Inflammatory macrophage (primary cell): Measurements from ENCODE around the gene VPS18.

Experiments used
- DNase-seq, 2 donors: peaks; one replicate each; pipeline ENCODE4 v3.0.0-alpha.2; 2020 to 2022

Gene VPS18

GRCh38 chr15:40925495-40925862, 31.2 kb downstream of the VPS18 start:
- DNase-seq: no peak

DNA sequence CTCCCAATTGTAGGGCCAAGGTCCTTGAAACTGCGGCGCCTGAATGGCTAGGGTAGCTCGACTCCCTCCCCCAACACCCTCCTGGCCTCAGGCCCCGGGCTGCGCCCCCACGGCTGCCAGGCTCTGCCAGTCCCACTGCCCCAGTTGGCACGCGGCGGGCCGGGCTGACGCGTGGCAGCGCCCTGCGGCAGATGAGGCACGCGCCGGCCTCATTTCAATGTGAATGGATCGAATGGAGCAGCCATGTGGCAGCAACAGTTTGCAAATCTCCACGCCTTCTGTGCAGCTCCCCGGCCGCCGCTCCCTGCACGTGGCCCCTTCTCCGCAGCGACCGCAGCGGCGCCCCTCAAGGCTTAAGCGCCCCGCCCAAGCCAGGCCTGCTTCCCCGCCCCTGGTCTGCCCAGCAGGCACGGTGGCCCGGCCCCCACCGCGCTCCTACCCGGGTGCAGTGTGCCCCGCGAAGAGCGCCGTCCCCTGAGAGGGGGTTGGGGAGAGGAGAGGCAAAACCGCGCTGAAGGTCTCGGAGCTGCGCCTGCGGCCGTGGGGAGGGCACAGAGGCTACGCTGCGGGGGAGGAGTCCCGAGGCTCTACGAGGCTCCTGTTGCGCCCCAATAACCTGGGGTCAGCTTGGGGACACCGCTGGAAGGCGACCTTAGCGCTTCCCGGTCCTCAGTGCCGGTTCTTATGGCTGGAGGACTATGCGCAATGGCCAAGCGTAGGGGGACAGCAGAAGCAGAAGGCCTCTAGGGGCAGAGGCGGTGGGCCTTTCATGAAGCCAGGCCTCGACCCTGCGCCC, 31.8 kb downstream of the VPS18 start:
- DNase-seq: peak in 1 of 2 donors; percentile 36

DNA sequence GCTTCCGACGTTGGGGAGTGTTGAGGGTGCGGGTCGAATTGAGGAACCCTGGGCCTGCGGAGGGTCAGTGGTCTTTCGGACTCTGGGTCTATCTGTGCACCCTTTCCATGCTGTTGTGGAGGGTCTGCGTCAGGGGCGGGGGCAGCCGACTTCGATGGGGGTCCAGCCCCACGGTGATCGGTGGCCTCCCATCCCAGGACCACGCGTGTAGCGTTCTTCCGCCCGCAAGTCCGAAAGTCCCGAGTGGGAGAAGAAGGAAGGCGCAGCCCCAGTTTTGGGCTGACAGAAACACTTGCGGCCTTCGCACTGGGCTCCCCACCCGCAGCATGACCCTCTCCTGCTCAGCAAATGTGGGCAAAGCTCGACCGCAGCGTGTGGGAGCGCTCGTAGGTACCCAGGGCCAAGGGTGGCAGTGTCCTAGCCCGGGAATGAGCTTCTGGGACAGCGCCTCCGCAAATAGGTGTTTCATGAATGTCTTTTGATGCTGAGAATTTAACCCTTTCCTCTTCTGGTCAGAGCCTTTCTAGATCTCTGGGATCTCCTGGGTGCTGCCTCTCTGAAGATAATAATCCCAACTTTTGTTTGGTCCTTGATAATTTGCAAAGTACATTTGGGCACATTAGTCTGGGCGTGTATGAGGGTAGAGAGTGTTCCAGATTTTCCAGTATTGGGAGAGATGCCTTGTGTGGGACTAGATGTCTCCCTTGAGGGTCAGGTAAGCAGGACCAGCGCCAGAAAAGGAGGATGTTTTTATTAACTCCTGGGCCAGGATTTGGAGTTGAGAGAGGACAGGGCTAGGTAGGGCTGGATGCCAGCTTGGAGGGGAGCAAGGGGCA, 32.6 kb downstream of the VPS18 start:
- DNase-seq: no peak

DNA sequence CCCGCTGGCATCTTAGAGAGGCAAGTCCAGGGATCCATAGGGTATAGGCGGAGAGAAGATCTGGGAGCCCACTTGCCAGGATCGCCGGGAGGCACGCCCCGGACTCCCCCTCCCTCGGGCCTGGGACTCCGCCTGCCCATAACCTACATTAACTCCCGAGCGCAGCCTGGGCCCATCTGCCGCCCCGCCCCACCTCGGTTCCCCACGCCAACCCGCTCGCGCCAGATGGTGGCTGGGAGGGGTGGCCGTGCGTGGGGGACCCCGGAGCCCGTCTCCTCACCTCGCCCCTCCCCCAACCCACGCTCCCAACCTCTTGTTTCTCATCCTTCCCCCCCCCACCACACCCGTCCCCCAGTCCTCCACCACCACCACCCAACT, 33.2 kb downstream of the VPS18 start:
- no peak for DNase-seq

DNA sequence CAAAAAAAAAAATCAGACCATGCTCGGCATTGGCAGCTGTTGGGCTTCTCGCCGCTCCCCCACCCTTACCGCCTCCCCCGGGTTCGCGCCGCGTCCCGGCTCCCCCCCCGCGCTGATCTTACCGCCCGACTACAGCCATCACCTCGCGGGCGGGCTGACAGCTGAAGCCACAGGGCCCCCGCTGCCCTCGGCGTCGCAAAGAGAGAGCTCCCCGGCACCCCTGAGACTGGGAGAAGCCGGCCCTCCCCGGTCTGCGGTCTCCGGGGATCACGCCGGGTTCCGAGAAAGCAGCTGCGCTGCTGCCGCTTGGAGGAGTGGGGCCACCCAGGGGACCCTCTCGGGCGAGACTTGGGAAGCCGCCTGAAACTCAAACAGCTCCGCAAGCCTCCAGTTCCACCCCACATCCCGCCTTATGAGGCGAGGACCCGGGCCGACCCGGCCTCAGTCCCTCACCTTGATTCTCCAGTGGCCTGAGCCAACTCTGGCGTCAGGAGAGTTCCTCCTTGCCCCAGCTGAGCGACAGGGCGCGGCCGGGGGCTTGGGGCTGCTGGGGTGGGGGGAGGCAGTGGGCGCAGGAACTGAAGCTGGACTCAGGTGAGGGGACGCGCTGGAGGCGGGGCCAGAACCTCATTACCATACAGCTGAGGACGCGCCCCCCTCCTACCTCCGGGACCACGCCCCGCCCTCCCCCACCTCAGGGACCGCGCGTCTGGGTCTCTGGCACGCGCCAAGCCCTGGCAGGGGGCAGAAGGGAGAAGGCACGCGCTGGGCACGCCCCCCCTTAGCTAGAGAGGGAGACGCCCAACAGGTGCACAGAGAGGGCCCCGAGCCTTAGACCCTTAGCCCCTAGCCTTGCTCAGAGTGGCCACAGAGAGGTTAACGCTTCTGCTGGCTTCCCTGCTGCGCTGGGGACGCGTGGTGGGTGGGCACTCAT, 33.9 kb downstream of the VPS18 start:
- DNase-seq: no peak

GRCh38 chr15:40928821-40929659, 34.8 kb downstream of the VPS18 start, which contains the start of gene DLL4:
TSS of gene DLL4 (plus strand) at chr15:40929340. CDS start at chr15:40929669, 329 bp downstream.
- DNase-seq: no peak

DNA sequence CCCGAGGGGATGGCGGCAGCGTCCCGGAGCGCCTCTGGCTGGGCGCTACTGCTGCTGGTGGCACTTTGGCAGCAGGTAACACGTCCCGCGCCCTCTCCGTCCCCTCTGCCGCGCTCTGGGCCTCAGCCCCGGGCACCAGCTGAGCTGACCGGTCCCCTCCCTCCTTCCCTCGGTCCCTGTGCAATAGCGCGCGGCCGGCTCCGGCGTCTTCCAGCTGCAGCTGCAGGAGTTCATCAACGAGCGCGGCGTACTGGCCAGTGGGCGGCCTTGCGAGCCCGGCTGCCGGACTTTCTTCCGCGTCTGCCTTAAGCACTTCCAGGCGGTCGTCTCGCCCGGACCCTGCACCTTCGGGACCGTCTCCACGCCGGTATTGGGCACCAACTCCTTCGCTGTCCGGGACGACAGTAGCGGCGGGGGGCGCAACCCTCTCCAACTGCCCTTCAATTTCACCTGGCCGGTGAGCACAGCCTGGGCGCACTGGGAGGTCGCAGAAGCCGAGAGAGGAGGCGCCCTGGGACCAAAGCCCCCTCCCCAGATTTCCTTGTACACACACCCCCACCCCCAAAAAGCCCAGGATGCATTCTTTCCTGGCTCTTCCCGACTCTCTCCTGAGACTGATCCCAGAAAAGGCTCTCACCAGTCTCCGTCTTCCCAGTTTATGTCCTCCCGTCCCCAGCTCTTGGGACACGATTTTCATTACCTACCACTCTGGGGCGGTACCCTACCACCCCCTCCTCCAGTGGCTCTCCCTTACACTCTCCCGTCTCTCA, 35.6 kb downstream of the VPS18 start:
- DNase-seq: peak; percentile 47 to 68

DNA sequence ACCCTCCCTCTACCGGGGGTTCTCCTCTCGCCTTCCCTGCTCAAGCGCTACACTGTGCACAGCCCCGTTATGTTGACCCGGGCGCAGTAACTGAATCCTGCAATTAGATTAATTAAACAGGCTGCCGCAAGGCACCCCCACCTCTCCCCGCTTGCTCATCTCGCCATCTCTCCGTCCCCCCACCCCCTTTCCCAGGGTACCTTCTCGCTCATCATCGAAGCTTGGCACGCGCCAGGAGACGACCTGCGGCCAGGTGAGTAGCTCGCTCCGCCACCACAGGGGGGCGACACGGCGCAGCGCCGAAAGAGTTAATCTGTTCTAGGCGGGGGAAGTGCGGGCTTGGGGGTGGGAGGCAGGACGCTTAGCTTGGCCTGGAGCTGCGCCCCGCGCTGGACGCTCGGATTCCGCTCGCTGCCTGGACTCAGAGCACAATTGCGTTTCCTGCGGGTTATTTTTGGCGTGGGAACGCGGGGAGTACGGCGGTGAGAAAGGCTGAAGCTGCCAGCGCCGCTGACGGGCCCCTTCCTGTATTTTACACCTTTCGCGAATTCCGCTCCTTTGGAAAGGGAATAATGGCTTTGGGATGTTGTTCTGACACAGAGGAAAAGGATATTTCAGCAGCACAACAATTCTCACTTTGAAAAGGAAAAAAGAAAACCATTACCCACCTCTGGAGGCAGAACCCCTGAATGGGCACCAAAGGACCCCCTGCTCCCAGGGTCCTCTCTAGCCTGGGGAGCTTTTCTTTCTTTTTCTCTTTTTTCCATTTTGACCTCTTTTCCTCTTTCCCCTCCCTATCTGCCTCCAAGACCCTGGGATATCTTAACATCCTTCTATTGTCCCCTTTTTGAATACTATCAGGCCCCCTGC, 36.4 kb downstream of the VPS18 start:
- no peak for DNase-seq

DNA sequence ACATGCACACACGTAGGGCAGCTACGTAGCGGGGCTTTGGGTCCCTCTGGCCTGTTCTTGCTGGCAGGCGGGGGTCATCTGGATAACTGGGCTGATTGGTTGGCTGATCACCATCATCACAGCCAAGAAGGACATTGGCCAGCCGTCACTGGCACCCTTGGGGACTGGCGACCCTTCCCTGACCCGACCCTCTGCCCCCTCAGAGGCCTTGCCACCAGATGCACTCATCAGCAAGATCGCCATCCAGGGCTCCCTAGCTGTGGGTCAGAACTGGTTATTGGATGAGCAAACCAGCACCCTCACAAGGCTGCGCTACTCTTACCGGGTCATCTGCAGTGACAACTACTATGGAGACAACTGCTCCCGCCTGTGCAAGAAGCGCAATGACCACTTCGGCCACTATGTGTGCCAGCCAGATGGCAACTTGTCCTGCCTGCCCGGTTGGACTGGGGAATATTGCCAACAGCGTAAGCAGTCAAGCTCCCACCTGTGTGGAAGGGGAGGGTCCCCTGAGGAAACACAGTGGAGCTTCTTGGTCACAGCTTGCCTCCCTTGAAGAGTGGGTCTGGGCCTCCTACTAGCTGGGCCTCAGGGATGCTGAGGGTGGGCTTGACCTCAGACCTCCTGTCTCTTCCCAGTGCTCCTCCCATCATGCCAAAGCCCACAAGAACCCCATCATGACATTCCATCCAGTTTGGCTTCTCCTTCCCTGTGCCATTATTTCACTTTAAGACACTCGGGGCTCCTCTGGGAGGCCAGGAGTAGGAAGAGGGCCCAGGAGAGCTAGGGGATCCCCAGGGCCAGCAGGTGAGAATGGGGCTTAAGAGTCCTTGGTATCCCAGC, 37.3 kb downstream of the VPS18 start:
- DNase-seq: no peak

GRCh38 chr15:40932156-40932555, 37.9 kb downstream of the VPS18 start:
- DNase-seq: no peak

DNA sequence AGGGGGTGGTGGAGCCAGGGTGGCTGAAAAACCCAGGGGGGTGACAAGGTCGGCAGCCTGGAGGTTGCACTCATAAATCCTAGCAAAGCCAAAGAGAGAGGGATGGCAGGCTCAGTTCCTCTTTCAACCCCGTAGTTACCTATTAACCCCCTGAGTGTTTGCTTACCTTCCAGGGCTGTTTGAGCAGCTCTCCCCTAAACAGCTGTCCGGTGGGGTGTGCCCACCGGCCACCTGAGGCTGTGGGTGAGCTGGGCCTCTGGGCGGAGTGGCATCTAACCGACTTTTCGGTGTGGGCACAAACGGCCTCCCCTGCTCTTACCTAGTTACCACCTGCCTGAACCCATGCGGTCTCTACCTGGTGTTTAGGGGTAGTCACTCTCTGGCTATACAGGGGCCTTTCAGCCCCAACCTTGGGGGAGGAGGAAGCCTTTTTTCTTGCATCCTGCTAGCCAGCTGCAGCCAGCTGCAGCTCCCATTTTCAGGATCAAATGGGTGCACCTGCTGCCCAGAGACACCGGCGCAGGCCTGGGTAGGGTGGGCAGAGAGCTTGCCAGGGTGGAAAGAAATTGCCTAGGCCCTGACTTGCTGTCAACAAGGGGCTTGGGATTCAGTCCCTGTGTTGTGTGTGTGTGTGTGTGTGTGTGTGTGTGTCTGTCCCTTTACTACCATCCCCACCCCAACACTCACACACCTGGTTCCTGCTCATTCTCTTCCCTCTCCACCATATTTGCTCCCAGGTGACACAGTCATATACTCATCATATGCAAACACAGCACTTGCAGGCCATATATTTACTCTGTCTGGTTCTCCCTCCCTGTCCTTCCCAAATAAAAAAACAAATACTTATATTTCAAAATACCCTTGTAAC, 38.6 kb downstream of the VPS18 start:
- DNase-seq: no peak

DNA sequence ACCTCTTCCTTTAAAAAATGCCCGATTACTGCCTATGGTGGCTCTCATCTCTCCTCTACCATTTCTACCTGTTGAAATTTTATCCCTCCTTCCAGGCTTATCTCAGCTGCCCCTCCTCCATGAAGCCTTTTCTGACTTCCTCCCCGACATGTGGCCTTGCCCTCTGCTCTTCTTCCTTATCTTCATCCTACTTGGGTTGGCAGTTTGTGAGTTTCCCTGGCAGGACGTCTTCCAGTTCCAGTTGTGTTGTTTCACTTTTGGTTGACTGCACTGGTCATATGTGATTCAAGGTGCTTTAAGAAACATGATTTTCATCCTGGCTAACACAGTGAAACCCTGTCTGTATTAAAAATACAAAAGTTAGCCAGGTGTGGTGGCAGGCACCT, 39.3 kb downstream of the VPS18 start:
- peak; percentile 27 to 29 for DNase-seq

DNA sequence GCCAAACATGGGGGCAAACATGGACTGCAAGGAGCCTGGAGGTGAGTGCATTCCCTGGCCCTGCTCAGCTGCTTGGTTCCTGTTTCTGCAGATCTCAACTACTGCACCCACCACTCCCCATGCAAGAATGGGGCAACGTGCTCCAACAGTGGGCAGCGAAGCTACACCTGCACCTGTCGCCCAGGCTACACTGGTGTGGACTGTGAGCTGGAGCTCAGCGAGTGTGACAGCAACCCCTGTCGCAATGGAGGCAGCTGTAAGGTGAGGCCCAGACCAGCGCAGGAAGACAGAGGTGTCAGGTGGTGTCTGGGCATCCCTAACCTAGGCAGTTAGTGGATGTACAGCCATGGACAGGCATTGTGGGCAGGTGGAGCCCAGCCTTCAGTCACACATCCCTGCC, 40.2 kb downstream of the VPS18 start:
- no peak for DNase-seq

GRCh38 chr15:40936234-40936708, 42.0 kb downstream of the VPS18 start:
- no peak for DNase-seq

DNA sequence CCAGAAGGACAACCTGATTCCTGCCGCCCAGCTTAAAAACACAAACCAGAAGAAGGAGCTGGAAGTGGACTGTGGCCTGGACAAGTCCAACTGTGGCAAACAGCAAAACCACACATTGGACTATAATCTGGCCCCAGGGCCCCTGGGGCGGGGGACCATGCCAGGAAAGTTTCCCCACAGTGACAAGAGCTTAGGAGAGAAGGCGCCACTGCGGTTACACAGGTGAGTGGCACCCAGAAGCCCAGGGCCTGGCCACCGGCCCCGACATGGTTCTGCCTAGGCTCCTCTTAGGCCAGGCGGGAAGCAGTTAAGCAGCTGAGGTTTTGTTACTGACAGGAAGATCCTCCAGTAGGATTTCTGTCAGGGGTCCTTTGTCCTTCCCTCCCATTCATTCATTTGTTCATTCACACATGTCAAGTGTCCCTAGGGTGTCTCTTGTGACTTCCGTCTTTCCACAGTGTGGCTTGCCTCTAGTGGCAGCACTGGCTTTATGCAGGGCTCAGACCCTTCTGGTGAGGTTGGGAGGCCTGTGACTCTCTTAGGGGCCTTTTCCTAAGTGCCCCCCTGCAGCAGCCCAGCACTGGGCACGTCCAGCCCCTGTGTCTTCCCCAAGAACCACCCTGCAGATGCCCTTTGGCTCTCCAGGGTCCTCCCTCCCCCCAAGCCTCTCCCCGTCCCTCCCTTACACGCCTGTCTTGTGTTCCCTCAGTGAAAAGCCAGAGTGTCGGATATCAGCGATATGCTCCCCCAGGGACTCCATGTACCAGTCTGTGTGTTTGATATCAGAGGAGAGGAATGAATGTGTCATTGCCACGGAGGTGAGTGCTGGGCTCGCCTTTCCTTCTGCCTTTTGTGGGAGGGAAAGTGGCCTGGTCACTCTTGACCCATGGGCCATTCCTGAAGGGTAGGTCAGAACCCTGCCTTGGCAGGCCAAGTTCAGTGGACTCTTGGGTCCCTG, 42.7 kb downstream of the VPS18 start:
- DNase-seq: no peak

DNA sequence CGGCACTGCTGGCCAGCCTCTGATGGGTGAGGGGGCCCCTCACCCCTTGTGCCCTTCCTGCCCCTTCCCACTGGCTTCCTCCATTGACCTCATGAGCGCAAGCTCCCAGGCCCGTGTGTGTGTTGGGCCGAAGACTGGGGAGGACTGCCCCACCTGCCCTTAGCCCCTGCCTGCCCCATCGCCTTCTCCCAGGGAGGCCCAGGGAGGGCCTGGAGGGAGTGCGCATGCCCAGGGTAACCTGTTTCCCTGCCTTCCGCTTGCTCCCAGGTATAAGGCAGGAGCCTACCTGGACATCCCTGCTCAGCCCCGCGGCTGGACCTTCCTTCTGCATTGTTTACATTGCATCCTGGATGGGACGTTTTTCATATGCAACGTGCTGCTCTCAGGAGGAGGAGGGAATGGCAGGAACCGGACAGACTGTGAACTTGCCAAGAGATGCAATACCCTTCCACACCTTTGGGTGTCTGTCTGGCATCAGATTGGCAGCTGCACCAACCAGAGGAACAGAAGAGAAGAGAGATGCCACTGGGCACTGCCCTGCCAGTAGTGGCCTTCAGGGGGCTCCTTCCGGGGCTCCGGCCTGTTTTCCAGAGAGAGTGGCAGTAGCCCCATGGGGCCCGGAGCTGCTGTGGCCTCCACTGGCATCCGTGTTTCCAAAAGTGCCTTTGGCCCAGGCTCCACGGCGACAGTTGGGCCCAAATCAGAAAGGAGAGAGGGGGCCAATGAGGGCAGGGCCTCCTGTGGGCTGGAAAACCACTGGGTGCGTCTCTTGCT, 43.7 kb downstream of the VPS18 start:
- DNase-seq: no peak
